OCI-LY1 (cell line): ENCODE results near the gene C3orf22.

Experiments used
- H2AFZ ChIP-seq: fragments of 200-600 bp; sonication (generic), shearing (Covaris generic); 2 replicates; pipeline ENCODE4 v1.6.0; 2014; ENCODE audit warnings: antibody characterized with exemption, mild to moderate bottlenecking, low read length
- H3F3A ChIP-seq: fragments of 200-600 bp; sonication (generic), shearing (Covaris generic); 2 replicates; pipeline ENCODE4 v1.6.0; 2014; ENCODE audit warnings: mild to moderate bottlenecking, antibody characterized with exemption, low read length, moderate library complexity; ENCODE audit not compliant: insufficient read depth
- H3K27ac ChIP-seq: fragments of 200-600 bp; sonication (generic); 2 replicates; pipeline ENCODE4 v1.5.1; 2014; ENCODE audit warnings: low read length, mixed run types, mild to moderate bottlenecking, low read depth; ENCODE audit not compliant: poor library complexity, severe bottlenecking
- H3K27me3 ChIP-seq: fragments of 200-600 bp; sonication (generic); 2 replicates; pipeline ENCODE4 v1.6.0; 2014; ENCODE audit warnings: antibody characterized with exemption, mild to moderate bottlenecking, low read length, moderate library complexity; ENCODE audit not compliant: insufficient read depth
- H3K36me3 ChIP-seq: fragments of 200-600 bp; sonication (generic); 2 replicates; pipeline ENCODE4 v1.6.1; 2014; ENCODE audit warnings: mild to moderate bottlenecking, antibody characterized with exemption, low read length, moderate library complexity, mixed read lengths; ENCODE audit not compliant: insufficient read depth
- H3K4me1 ChIP-seq: fragments of 200-600 bp; sonication (generic); 2 replicates; pipeline ENCODE4 v1.5.1; 2014; ENCODE audit warnings: mild to moderate bottlenecking, low read length, moderate library complexity; ENCODE audit not compliant: insufficient read depth, severe bottlenecking
- H3K4me2 ChIP-seq: fragments of 200-600 bp; sonication (generic), shearing (Covaris generic); 2 replicates; pipeline ENCODE4 v1.6.1; 2014; ENCODE audit warnings: low read length
- H3K4me3 ChIP-seq: fragments of 200-600 bp; sonication (generic); 2 replicates; pipeline ENCODE4 v1.5.1; 2014; ENCODE audit warnings: low read length, low read depth, mild to moderate bottlenecking, mixed read lengths; ENCODE audit not compliant: poor library complexity, severe bottlenecking
- H3K79me2 ChIP-seq: fragments of 200-600 bp; shearing (Covaris generic); 2 replicates; pipeline ENCODE4 v1.6.1; 2016; ENCODE audit warnings: mixed run types, low read length, mixed read lengths; ENCODE audit not compliant: insufficient read depth
- H3K9ac ChIP-seq: fragments of 200-600 bp; sonication (generic), shearing (Covaris generic); 2 replicates; pipeline ENCODE4 v1.6.1; 2014; ENCODE audit warnings: mild to moderate bottlenecking, low read length, mixed read lengths
- H3K9me2 ChIP-seq: fragments of 200-600 bp; sonication (generic), shearing (Covaris generic); 2 replicates; pipeline ENCODE4 v1.6.1; 2014; ENCODE audit warnings: low read depth, mild to moderate bottlenecking, low read length, mixed read lengths
- H3K9me3 ChIP-seq: fragments of 200-600 bp; shearing (Covaris generic); 2 replicates; pipeline ENCODE4 v1.6.1; 2014; ENCODE audit warnings: low read length, mixed read lengths
- H4K20me1 ChIP-seq: fragments of 200-600 bp; sonication (generic), shearing (Covaris generic); 2 replicates; pipeline ENCODE4 v1.6.0; 2016; ENCODE audit warnings: mild to moderate bottlenecking, low read length; ENCODE audit not compliant: insufficient read depth
- CTCF ChIP-seq: fragments of 200-600 bp; sonication (generic), shearing (Covaris generic); IDR thresholded peaks from 2 replicates; pipeline ENCODE4 v1.5.1; 2017; ENCODE audit warnings: mild to moderate bottlenecking, antibody characterized with exemption, low read length, moderate library complexity, mixed read lengths
- EZH2 ChIP-seq: fragments of 200-600 bp; sonication (generic), shearing (Covaris generic); IDR thresholded peaks from 2 replicates; pipeline ENCODE4 v1.8.0; 2017; ENCODE audit warnings: borderline replicate concordance, mixed run types, mild to moderate bottlenecking, antibody characterized with exemption, low read length, moderate library complexity, mixed read lengths

Gene C3orf22

DNA sequence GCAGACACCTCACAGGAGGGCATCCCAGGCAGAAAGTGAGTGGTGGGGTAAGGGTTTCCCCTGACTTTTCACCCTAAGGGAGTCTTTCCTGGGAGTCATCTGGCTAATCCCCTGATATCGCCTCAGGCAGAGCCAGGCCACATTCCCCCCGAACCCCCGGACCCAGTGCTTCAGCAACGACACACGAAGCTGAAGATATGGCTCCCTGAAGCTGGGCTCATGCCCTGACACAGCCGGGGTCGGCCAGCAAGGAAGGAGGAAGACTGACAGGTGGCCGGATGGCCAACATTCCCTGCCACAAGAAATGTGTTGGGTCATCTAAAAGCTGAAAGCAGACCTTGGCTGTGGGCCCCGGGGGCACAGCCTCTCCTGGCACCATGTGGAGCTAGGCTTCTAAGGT is 20.4 kb downstream of the C3orf22 start:
- Histone ChIP-seq H3K4me2 (no peak overlapping the region), H3K9me2 (no peaks in the 10 kb centered on the region), H3K36me3 (no peaks in the 10 kb centered on the region), H2AFZ (no peak overlapping the region), H3K4me1 (no peaks in the 10 kb centered on the region), H3K27ac (no peak overlapping the region), H3K9ac (no peak overlapping the region), H3K9me3 (no peaks in the 10 kb centered on the region), H3K27me3 (no peaks in the 10 kb centered on the region), H4K20me1 (no peaks in the 10 kb centered on the region), H3K79me2 (no peaks in the 10 kb centered on the region), H3K4me3 (no peak overlapping the region), H3F3A (no peaks in the 10 kb centered on the region)
- TF ChIP-seq EZH2 = no peak
- no peak for TF ChIP-seq CTCF

GRCh38 chr3:126537730-126538281 is 20.9 kb downstream of the C3orf22 start:
- no peak for TF ChIP-seq EZH2
- TF ChIP-seq CTCF = no peak
- no peak overlapping the region for H3K9ac ChIP-seq
- H3K9me2 ChIP-seq = no peaks in the 10 kb centered on the region
- no peak overlapping the region for H3K27ac ChIP-seq
- H3K4me1 ChIP-seq = no peaks in the 10 kb centered on the region
- H2AFZ ChIP-seq = no peak overlapping the region
- H3K79me2 ChIP-seq = no peaks in the 10 kb centered on the region
- H3K27me3 ChIP-seq = no peaks in the 10 kb centered on the region
- H3K9me3 ChIP-seq = no peaks in the 10 kb centered on the region
- H3K36me3 ChIP-seq = no peaks in the 10 kb centered on the region
- H3K4me2 ChIP-seq = no peak overlapping the region
- no peaks in the 10 kb centered on the region for H3F3A ChIP-seq
- H4K20me1 ChIP-seq = no peaks in the 10 kb centered on the region
- H3K4me3 ChIP-seq = no peak overlapping the region

- Histone ChIP-seq H3K9ac (no peak overlapping the region), H3K27me3 (no peaks in the 10 kb centered on the region), H3K27ac (no peak overlapping the region), H3K4me1 (no peaks in the 10 kb centered on the region), H4K20me1 (no peaks in the 10 kb centered on the region), H3K9me3 (no peaks in the 10 kb centered on the region), H3K36me3 (no peaks in the 10 kb centered on the region), H3K9me2 (no peaks in the 10 kb centered on the region), H3K4me2 (no peak overlapping the region), H3K4me3 (no peak overlapping the region), H3F3A (no peaks in the 10 kb centered on the region), H3K79me2 (no peaks in the 10 kb centered on the region), H2AFZ (no peak overlapping the region)
- TF ChIP-seq EZH2 (no peak), CTCF (no peak)
These were observed 21.5 kb downstream of the C3orf22 start for GRCh38 chr3:126537116-126537729.
